Naive B cell (primary cell): ENCODE data around the gene BPI. TPM values are rescaled to one million over a fixed set of nuclear protein-coding genes. Genes with fewer than 3 reads are reported as not detected.
A peak's percentile ranks its signal among the peaks of the same experiment; 100 is the strongest.

Experiments used
- ATAC-seq, 2 donors: fragments of 150-1000 bp; cut with Tn5 transposase; 2 replicates each; pipeline ENCODE4 v1.10.0; 2021; ENCODE audit warnings: low read depth in 2 of 2, mild to moderate bottlenecking in 2 of 2, moderate library complexity in 2 of 2
- DNase-seq: peaks from one replicate; pipeline ENCODE4 v3.0.0; 2022
- H3K27ac Mint-ChIP-seq, 6 donors: one replicate each; pipeline ENCODE4 v1.8.0; 2020 to 2022; ENCODE audit warnings: mild to moderate bottlenecking in 6 of 6, mixed read lengths in 6 of 6, moderate library complexity in 5 of 6, inconsistent platforms in 2 of 6
- H3K27me3 Mint-ChIP-seq, 3 donors: one replicate each; pipeline ENCODE4 v1.8.0; 2021 to 2022; ENCODE audit warnings: mixed read lengths in 3 of 3, mild to moderate bottlenecking in 1 of 3
- H3K36me3 Mint-ChIP-seq, 2 donors: one replicate each; pipeline ENCODE4 v1.8.0; 2020 to 2022; ENCODE audit warnings: mixed read lengths in 2 of 2, inconsistent platforms in 1 of 2, mild to moderate bottlenecking in 1 of 2
- H3K4me1 Mint-ChIP-seq, 3 donors: one replicate each; pipeline ENCODE4 v1.8.0; 2020 to 2022; ENCODE audit warnings: mixed read lengths in 3 of 3, inconsistent platforms in 1 of 3, mild to moderate bottlenecking in 1 of 3, moderate library complexity in 1 of 3
- H3K4me3 Mint-ChIP-seq, 8 donors: one replicate each; pipeline ENCODE4 v1.8.0; 2020 to 2022; ENCODE audit warnings: mild to moderate bottlenecking in 8 of 8, mixed read lengths in 8 of 8, moderate library complexity in 8 of 8, inconsistent platforms in 2 of 8
- H3K9me3 Mint-ChIP-seq, 7 donors: one replicate each; pipeline ENCODE4 v1.8.0; 2020 to 2022; ENCODE audit warnings: mixed read lengths in 7 of 7, mild to moderate bottlenecking in 5 of 7, inconsistent platforms in 2 of 7, moderate library complexity in 1 of 7
- polyA plus RNA-seq, 6 donors: library from polyadenylated mRNA; unstranded; fragments of 300-500 nt; fragmentation: Illumina TruSeq; gene quantifications; one replicate each; pipeline ENCODE4 v1.2.3, GENCODE V29; 2021; ENCODE audit warnings: low read depth in 6 of 6

BPI gene
- polyA plus RNA-seq, 6 donors from 2014 or later = not detected

DNA sequence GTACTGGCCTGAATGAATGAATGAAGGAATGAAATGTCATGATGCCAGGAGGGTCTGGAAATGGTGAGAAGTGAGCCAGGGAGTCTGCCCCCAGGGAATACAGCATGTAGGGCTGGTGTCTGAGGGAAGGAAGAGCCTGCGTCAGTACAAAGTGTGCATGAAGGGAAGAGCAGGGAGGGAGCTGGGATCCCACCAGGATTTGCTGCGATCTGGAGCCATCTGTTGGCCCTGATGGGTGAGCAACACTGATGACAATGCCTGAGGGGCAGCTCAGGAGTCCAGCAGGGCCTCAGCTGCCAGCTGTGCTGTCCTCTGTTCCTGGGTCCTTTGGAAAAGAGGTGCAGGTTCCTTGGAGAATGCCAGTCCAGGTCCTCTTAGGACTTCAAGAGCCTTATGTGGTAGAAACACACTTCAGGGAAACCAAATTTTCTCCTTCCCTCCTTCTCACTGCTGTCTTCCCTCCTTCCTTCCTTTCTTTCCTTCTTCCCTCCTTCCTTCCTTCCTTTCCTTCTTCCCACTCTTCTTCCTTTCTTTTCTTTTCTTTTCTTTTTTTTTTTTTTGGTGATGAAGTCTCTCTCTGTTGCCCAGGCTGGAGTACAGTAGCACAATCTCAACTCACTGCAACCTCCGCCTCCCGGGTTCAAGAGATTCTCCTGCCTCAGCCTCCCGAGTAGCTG, 11.5 kb downstream of the BPI start:
- Mint-ChIP-seq H3K36me3 (no peaks in the 10 kb centered on the region), H3K27ac (no peak overlapping the region), H3K4me3 (no peak overlapping the region), H3K9me3 (peaks cover 0 to 3% (median 0%) of the 10 kb centered on the region in 7 donors), H3K4me1 (no peaks in the 10 kb centered on the region), H3K27me3 (peaks cover 21 to 25% (median 25%) of the 10 kb centered on the region in 3 donors)
- no peak for ATAC-seq
- no peak for DNase-seq

DNA sequence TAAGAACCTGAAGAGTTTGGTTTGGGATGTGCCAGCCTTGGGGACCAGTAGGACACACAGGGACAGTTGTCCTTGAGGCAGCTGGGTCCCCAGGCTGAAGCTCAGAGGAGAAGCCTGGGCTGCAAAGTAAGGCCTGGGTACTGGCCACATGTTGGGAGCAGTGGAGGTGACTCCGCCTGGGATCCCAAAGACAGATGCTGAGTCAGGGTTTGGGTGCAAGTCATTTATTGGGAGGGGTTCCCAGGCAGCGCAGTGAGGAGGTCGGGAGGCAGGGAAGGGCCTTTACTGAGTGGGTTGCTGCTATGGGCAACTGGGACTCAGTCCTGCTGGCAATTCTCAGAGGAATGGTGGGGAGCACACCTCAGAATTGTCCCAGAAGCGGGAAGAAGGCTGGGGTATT, 12.4 kb downstream of the BPI start:
- Mint-ChIP-seq H3K9me3 (peaks cover 0 to 4% (median 0%) of the 10 kb centered on the region in 7 donors), H3K27ac (no peak overlapping the region), H3K4me1 (no peaks in the 10 kb centered on the region), H3K4me3 (peak overlapping the region in 1 of 8 donors; percentile 43), H3K27me3 (peaks cover 20 to 23% (median 20%) of the 10 kb centered on the region in 3 donors), H3K36me3 (no peaks in the 10 kb centered on the region)
- DNase-seq = no peak
- no peak for ATAC-seq

- Mint-ChIP-seq H3K36me3 (no peaks in the 10 kb centered on the region), H3K9me3 (peaks cover 0 to 4% (median 0%) of the 10 kb centered on the region in 7 donors), H3K4me3 (no peak overlapping the region), H3K27me3 (peaks cover 20 to 30% (median 24%) of the 10 kb centered on the region in 3 donors), H3K27ac (no peak overlapping the region), H3K4me1 (peaks cover 0 to 2% (median 0%) of the 10 kb centered on the region in 3 donors)
- ATAC-seq (no peak), DNase-seq (no peak)
These were observed 13.5 kb downstream of the BPI start for GRCh38 chr20:38317422-38317821.

GRCh38 chr20:38320221-38320620, 16.3 kb downstream of the BPI start:
- ATAC-seq = no peak
- peak overlapping the region in 1 of 6 donors; percentile 53 for H3K27ac Mint-ChIP-seq
- no peak overlapping the region for H3K4me3 Mint-ChIP-seq
- H3K36me3 Mint-ChIP-seq = no peaks in the 10 kb centered on the region
- H3K9me3 Mint-ChIP-seq = peaks cover 0 to 4% (median 0%) of the 10 kb centered on the region in 7 donors
- H3K27me3 Mint-ChIP-seq = peaks cover 20 to 38% (median 31%) of the 10 kb centered on the region in 3 donors
- H3K4me1 Mint-ChIP-seq = peaks cover 0 to 2% (median 0%) of the 10 kb centered on the region in 3 donors
- DNase-seq = no peak

DNA sequence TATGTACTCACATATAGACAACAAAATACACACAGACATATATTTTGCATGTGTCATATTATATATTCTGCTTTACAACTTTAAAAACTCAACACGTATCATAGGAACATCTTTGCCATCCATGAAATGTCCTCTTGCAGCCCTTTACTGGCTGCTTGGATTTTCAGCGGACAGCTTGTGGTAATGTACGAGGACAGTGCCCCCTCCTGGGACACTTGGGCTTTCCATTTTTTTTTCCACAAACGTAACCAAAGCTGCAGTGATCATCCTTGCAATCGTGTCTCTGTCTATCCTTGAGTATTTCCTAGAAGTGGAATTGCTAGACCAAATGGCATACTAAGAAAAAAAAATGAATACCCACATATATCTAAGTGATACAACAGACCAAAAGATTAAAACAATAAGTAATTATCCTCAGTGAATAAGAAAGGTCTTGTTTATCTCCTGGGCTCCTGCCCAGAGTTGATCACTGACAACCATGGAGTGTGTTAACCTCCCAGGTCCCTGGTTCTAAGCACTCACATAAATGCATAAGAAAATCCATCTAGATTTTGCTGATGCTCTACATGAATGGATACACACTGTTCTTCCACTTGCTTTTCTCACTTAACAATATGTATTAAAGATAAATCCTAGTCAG, 18.1 kb downstream of the BPI start:
- no peak for DNase-seq
- Mint-ChIP-seq H3K36me3 (peaks cover 0 to 10% of the 10 kb centered on the region in 2 donors), H3K4me3 (no peak overlapping the region), H3K27me3 (peaks cover 24 to 41% (median 31%) of the 10 kb centered on the region in 3 donors), H3K4me1 (peaks cover 0 to 2% (median 0%) of the 10 kb centered on the region in 3 donors), H3K9me3 (peaks cover 0 to 15% (median 7%) of the 10 kb centered on the region in 7 donors), H3K27ac (no peak overlapping the region)
- no peak for ATAC-seq

- no peak overlapping the region for H3K27ac Mint-ChIP-seq
- DNase-seq (no peak), ATAC-seq (no peak)
- peaks cover 0 to 10% of the 10 kb centered on the region in 2 donors for H3K36me3 Mint-ChIP-seq
- no peak overlapping the region for H3K4me3 Mint-ChIP-seq
- peaks cover 0 to 15% (median 6%) of the 10 kb centered on the region in 7 donors for H3K9me3 Mint-ChIP-seq
- peaks cover 0 to 2% (median 0%) of the 10 kb centered on the region in 3 donors for H3K4me1 Mint-ChIP-seq
- H3K27me3 Mint-ChIP-seq = peaks cover 36 to 42% (median 38%) of the 10 kb centered on the region in 3 donors
These were observed 20.2 kb downstream of the BPI start for GRCh38 chr20:38324159-38324558.

DNA sequence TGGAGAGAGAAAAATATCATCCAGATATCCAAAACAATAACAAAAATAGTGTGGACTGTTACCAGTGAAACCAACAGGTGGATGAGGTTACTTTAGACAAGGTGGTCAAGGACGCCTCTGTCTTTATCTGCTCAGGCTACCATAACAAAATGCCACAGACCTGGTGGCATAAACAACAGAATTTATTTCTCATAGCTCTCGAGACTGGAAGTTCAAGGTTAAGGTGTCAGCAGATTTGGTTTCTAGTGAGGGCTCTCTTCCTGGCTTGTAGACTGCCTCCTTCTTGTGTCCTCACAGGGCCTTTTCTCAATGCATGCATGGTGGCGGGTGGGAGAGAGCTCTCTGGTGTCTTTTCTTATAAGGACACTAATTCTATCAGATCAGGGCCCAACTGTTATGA, 21.2 kb downstream of the BPI start:
- H3K27me3 Mint-ChIP-seq = peaks cover 34 to 39% (median 34%) of the 10 kb centered on the region in 3 donors
- H3K36me3 Mint-ChIP-seq = peaks cover 0 to 10% of the 10 kb centered on the region in 2 donors
- H3K4me3 Mint-ChIP-seq = no peak overlapping the region
- peaks cover 0 to 2% (median 0%) of the 10 kb centered on the region in 3 donors for H3K4me1 Mint-ChIP-seq
- no peak overlapping the region for H3K27ac Mint-ChIP-seq
- no peak for DNase-seq
- ATAC-seq = no peak
- H3K9me3 Mint-ChIP-seq = peaks cover 0 to 15% (median 6%) of the 10 kb centered on the region in 7 donors

DNA sequence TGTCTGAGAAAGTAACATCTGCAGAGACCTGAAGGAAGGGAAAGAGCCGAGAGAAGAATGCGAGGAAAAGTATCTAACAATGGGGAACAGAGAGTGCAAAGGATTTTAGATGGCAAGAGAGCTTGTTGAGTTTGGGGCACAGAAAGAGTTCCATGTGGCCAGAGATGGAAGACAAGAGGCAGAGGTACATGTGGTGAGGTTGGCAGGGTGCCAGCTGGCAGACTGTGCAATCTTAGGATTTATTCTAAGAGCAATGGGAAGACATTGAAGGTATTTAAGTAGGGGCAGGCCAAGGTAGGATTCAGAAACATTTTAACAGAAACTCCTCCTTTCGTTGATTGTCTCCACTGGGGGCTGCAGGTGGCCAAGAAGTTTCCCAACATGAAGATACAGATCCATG, 21.9 kb downstream of the BPI start:
- DNase-seq (no peak), ATAC-seq (no peak)
- Mint-ChIP-seq H3K36me3 (peaks cover 0 to 10% of the 10 kb centered on the region in 2 donors), H3K4me3 (no peak overlapping the region), H3K9me3 (peaks cover 0 to 15% (median 6%) of the 10 kb centered on the region in 7 donors), H3K27me3 (peaks cover 27 to 39% (median 38%) of the 10 kb centered on the region in 3 donors), H3K4me1 (peaks cover 0 to 2% (median 0%) of the 10 kb centered on the region in 3 donors), H3K27ac (no peak overlapping the region)

DNA sequence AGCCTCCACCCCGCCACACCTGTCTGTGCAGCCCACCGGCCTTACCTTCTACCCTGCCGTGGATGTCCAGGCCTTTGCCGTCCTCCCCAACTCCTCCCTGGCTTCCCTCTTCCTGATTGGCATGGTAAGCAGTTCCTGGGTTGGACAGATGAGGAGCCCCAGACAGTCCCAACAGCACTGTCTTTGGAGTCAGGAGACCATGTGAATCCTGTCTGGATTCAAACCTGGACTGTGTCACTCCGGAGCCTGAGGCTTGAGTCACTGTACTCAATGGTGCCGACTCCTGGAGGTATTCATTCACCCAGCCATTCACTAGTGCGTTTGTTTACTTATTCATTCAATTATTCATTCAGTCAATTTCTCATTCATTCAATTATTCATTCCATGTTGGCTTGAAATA, 22.4 kb downstream of the BPI start:
- Mint-ChIP-seq H3K4me3 (no peak overlapping the region), H3K9me3 (peaks cover 0 to 15% (median 6%) of the 10 kb centered on the region in 7 donors), H3K36me3 (peaks cover 0 to 10% of the 10 kb centered on the region in 2 donors), H3K27me3 (peaks cover 24 to 41% (median 39%) of the 10 kb centered on the region in 3 donors), H3K27ac (no peak overlapping the region), H3K4me1 (peaks cover 0 to 2% (median 0%) of the 10 kb centered on the region in 3 donors)
- ATAC-seq (no peak), DNase-seq (no peak)

GRCh38 chr20:38330638-38331037, 26.7 kb downstream of the BPI start:
- no peak overlapping the region for H3K27ac Mint-ChIP-seq
- DNase-seq (no peak), ATAC-seq (no peak)
- H3K4me3 Mint-ChIP-seq = no peak overlapping the region
- no peaks in the 10 kb centered on the region for H3K4me1 Mint-ChIP-seq
- peaks cover 0 to 7% of the 10 kb centered on the region in 2 donors for H3K36me3 Mint-ChIP-seq
- H3K9me3 Mint-ChIP-seq = peaks cover 0 to 16% (median 4%) of the 10 kb centered on the region in 7 donors
- H3K27me3 Mint-ChIP-seq = peaks cover 31 to 46% (median 35%) of the 10 kb centered on the region in 3 donors

DNA sequence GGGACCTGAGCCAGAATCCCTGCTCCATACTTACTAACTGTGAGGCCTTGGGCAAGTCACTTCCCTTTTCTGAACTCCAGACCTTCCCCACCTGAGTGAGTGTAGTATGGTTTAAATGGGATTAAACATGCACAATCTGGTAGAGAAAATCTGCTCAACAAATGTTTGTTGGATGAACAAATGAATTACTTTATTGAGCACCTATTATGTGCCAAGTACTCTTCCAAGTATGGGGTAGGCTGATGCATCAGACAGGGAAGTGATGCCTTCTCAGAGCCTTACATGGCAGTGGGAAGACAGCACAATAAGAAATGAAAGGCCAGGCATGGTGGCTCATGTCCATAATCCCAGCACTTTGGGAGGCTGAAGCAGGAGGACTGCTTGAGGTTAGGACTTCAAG, 27.3 kb downstream of the BPI start:
- Mint-ChIP-seq H3K27me3 (peaks cover 27 to 52% (median 41%) of the 10 kb centered on the region in 3 donors), H3K9me3 (peaks cover 0 to 12% (median 2%) of the 10 kb centered on the region in 7 donors), H3K4me3 (no peak overlapping the region), H3K27ac (no peak overlapping the region), H3K36me3 (peaks cover 0 to under 1% of the 10 kb centered on the region in 2 donors), H3K4me1 (no peaks in the 10 kb centered on the region)
- no peak for ATAC-seq
- DNase-seq = no peak

DNA sequence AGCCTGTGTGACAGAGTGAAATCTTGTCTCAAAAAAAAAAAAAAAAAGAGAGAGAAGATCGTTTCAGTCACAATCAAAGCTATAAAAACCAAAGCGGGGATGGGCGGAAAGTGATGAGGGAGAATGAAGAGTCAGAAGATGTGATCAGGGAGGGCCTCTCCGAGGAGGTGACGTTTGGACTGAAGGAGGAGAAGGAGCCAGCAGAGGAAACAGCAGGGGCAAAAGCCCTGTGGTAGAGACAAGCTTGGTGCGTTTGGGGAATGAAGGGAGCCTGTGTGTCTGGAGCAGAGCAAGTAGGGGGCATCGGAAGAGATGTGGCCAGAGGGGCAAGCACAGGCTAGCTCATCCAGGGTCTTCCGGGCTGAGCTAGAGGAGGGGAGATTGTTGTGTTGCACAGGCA, 27.9 kb downstream of the BPI start:
- DNase-seq = no peak
- ATAC-seq = no peak
- Mint-ChIP-seq H3K27ac (peak overlapping the region in 2 of 6 donors; percentile 12 to 86), H3K27me3 (peaks cover 30 to 58% (median 44%) of the 10 kb centered on the region in 3 donors), H3K9me3 (peaks cover 0 to 12% (median 2%) of the 10 kb centered on the region in 7 donors), H3K4me3 (no peak overlapping the region), H3K4me1 (no peaks in the 10 kb centered on the region), H3K36me3 (peaks cover 0 to under 1% of the 10 kb centered on the region in 2 donors)

DNA sequence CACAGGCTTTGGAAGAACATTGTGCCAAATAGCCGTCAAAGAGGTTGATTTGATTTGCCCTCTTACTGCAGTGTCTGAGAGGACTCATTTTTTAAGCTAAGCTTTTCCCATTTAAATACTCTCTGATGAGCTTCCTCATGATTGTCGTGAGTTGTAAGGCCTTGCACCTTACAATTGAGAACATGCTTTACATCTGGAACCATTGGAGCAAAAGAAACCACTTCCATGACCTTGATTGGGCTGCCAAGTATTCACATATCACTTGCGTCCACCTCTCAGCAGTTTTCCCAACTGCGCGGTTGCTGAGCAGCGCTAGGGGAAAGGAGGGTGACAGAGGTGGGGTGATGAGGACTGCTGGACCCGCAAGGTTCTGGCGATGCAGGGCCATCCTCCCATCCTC, 30.1 kb downstream of the BPI start:
- H3K27me3 Mint-ChIP-seq = peaks cover 37 to 67% (median 46%) of the 10 kb centered on the region in 3 donors
- DNase-seq = no peak
- peak overlapping the region in 1 of 8 donors; percentile 37 for H3K4me3 Mint-ChIP-seq
- H3K27ac Mint-ChIP-seq = no peak overlapping the region
- no peaks in the 10 kb centered on the region for H3K4me1 Mint-ChIP-seq
- H3K36me3 Mint-ChIP-seq = peaks cover 0 to 17% of the 10 kb centered on the region in 2 donors
- ATAC-seq = no peak
- H3K9me3 Mint-ChIP-seq = peaks cover 7 to 28% (median 12%) of the 10 kb centered on the region in 7 donors
